Transverse colon (tissue), 4 donors: Measurements from ENCODE around the gene MED25. TPM values are rescaled to one million over a fixed set of nuclear protein-coding genes. Genes with fewer than 3 reads are reported as not detected.

Experiments
- DNase-seq: peaks from one replicate; pipeline ENCODE4 v3.0.0-alpha.2; 2019
- H3K27ac ChIP-seq, 4 donors: fragments of 200-600 bp; sonication (generic); 2 replicates each; pipeline ENCODE4 v1.5.1; 2016 to 2018; ENCODE audit warnings: inconsistent platforms in 4 of 4
- H3K27me3 ChIP-seq: fragments of 200-600 bp; sonication (generic); 2 replicates; pipeline ENCODE4 v1.5.1; 2017; ENCODE audit warnings: inconsistent platforms
- H3K36me3 ChIP-seq, 4 donors: fragments of 200-600 bp; sonication (generic); 2 replicates each; pipeline ENCODE4 v1.5.1; 2017 to 2019; ENCODE audit warnings: inconsistent platforms in 4 of 4
- H3K4me1 ChIP-seq, 4 donors: fragments of 200-600 bp; sonication (generic); 2 replicates each; pipeline ENCODE4 v1.5.1; 2017 to 2020; ENCODE audit warnings: inconsistent platforms in 4 of 4
- H3K4me3 ChIP-seq, 4 donors: fragments of 200-600 bp; sonication (generic); 1 replicate in 1 of 4; 2 replicates in 3 of 4; pipeline versions ENCODE4 v1.5.1 to v1.6.1; 2017 to 2019; ENCODE audit warnings: inconsistent platforms in 4 of 4
- H3K9me3 ChIP-seq, 2 donors: fragments of 200-600 bp; sonication (generic); 2 replicates each; pipeline ENCODE4 v1.5.1; 2017 to 2019; ENCODE audit warnings: inconsistent platforms in 2 of 2
- CTCF ChIP-seq, 5 experiments: fragments of 200-600 bp in 3 of 5; fragments of 450-650 bp in 2 of 5; sonication (generic) in 3 of 5; IDR thresholded peaks; 1 replicate in 2 of 5; 2 replicates in 3 of 5; pipeline ENCODE4 v1.5.1; 2016 to 2017; ENCODE audit warnings: antibody characterized with exemption in 5 of 5, inconsistent platforms in 3 of 5, mild to moderate bottlenecking in 2 of 5, moderate library complexity in 1 of 5
- EP300 ChIP-seq: sonication (generic); formaldehyde crosslinking; IDR thresholded peaks from one replicate; pipeline ENCODE4 v1.6.1; 2017; ENCODE audit warnings: antibody characterized with exemption, low read depth
- POLR2A ChIP-seq: fragments of 450-650 bp; IDR thresholded peaks from one replicate; pipeline ENCODE4 v1.6.1; 2016; ENCODE audit warnings: antibody characterized with exemption, mild to moderate bottlenecking, moderate library complexity
- POLR2AphosphoS5 ChIP-seq, 3 donors: sonication (generic); formaldehyde crosslinking; IDR thresholded peaks; one replicate each; pipeline ENCODE4 v1.6.1; 2016; ENCODE audit warnings: antibody characterized with exemption in 3 of 3
- WGBS, 2 donors: methylation state at CpG; one replicate each; pipeline ENCODE4 v1.1.5; 2018; ENCODE audit warnings: low coverage in 1 of 2; 5-methylcytosine and 5-hydroxymethylcytosine counted together
- in situ Hi-C, 4 donors: fragments of 200-750 bp; cut with MboI; loops; one replicate each; pipeline versions ENCODE4 v1.15.0 to v1.15.1; 2017; ENCODE audit warnings: low sequenced_read_pairs in 3 of 4, low pct_ligation_motif_present in 1 of 4, low pct_unique_long_range_greater_than_20kb in 1 of 4
- intact Hi-C: fragments of 100-400 bp; cut with DNase I; formaldehyde crosslinking; loops from one replicate; pipeline ENCODE4 v1.15.1; 2023; ENCODE audit warnings: low total_unique reads
- total RNA-seq, 4 donors: library from RNA; depleted of rRNA; stranded (reverse); fragments of >200 nt; gene quantifications; one replicate each; pipeline ENCODE4 v1.1.0, GENCODE V29; 2016

The MED25 gene
- total RNA-seq, 4 donors from 2014 or later, result 26.9 to 46.6 (median 38.7) TPM

- Histone ChIP-seq H3K36me3 (peaks cover 0 to 37% (median 20%) of the 10 kb centered on the region in 4 donors), H3K4me1 (peaks cover 11 to 24% (median 17%) of the 10 kb centered on the region in 4 donors), H3K4me3 (peak overlapping the region in 1 of 4 donors; percentile 98), H3K27ac (peak overlapping the region; percentile 96 to 99 (median 98)), H3K9me3 (no peaks in the 10 kb centered on the region), H3K27me3 (no peaks in the 10 kb centered on the region)
- intact Hi-C loops (loop anchor here (1.0 kb wide), 1 partner anchor 48 kb away; no protein-coding TSS in a partner anchor), in situ Hi-C loops (no loop called here)
- no peak for TF ChIP-seq EP300
- no peak for TF ChIP-seq CTCF (IDR thresholded peaks at IDR 0.05)
- no peak for TF ChIP-seq POLR2AphosphoS5 (IDR thresholded peaks at IDR 0.05)
- TF ChIP-seq POLR2A, result no peak
- WGBS, 2 donors, result 86% methylated on average over 9 of the region's 9 CpGs; no CpG with 5 or more reads in 1 of the 2 donors
- DNase-seq, result no peak
Observed at GRCh38 chr19:49878744-49879070, 60.6 kb downstream of the MED25 start.

- in situ Hi-C loops (no loop called here), intact Hi-C loops (no loop called here)
- TF ChIP-seq CTCF (IDR thresholded peaks at IDR 0.05), result no peak
- no peak for TF ChIP-seq POLR2A
- TF ChIP-seq POLR2AphosphoS5 (IDR thresholded peaks at IDR 0.05), result no peak
- Histone ChIP-seq H3K4me1 (peaks cover 11 to 24% (median 17%) of the 10 kb centered on the region in 4 donors), H3K9me3 (no peaks in the 10 kb centered on the region), H3K27me3 (no peaks in the 10 kb centered on the region), H3K4me3 (no peak overlapping the region), H3K27ac (no peak overlapping the region), H3K36me3 (peaks cover 0 to 44% (median 24%) of the 10 kb centered on the region in 4 donors)
- no peak for DNase-seq
- WGBS, 2 donors, result 94 to 100% methylated on average over 4 to 12 of the region's 12 CpGs
Observed at GRCh38 chr19:49879243-49879963, 61.3 kb downstream of the MED25 start.

GRCh38 chr19:49880162-49880869 lies 62.2 kb downstream of the MED25 start:
- 80 to 91% methylated on average over 1 to 10 of the region's 10 CpGs for WGBS, 2 donors
- Histone ChIP-seq H3K4me3 (no peak overlapping the region), H3K4me1 (peaks cover 8 to 18% (median 13%) of the 10 kb centered on the region in 4 donors), H3K27ac (no peak overlapping the region), H3K36me3 (peaks cover 0 to 50% (median 27%) of the 10 kb centered on the region in 4 donors), H3K27me3 (no peaks in the 10 kb centered on the region), H3K9me3 (no peaks in the 10 kb centered on the region)
- TF ChIP-seq EP300 (no peak), POLR2AphosphoS5 (IDR thresholded peaks at IDR 0.05) (no peak), CTCF (IDR thresholded peaks at IDR 0.05) (no peak), POLR2A (no peak)
- no peak for DNase-seq
- intact Hi-C loops (loop anchor here (5.0 kb wide), 1 partner anchor 622 kb away; no protein-coding TSS in a partner anchor), in situ Hi-C loops (no loop called here)

GRCh38 chr19:49881186-49881585 lies 63.1 kb downstream of the MED25 start:
- TF ChIP-seq EP300 (no peak), CTCF (IDR thresholded peaks at IDR 0.05) (no peak), POLR2AphosphoS5 (IDR thresholded peaks at IDR 0.05) (no peak), POLR2A (no peak)
- 93% methylated on average over 3 to 17 of the region's 17 CpGs for WGBS, 2 donors
- H3K9me3 ChIP-seq, result no peaks in the 10 kb centered on the region
- no peak overlapping the region for H3K27ac ChIP-seq
- intact Hi-C loops, result loop anchor here (5.0 kb wide), 1 partner anchor 621 kb away; no protein-coding TSS in a partner anchor
- H3K36me3 ChIP-seq, result peaks cover 0 to 50% (median 27%) of the 10 kb centered on the region in 4 donors
- DNase-seq, result peak; percentile 6
- peaks cover 7 to 11% (median 7%) of the 10 kb centered on the region in 4 donors for H3K4me1 ChIP-seq
- in situ Hi-C loops, result no loop called here
- H3K4me3 ChIP-seq, result no peak overlapping the region
- no peaks in the 10 kb centered on the region for H3K27me3 ChIP-seq
